ENCODE data around the gene ZNF654. TPM values are rescaled to one million over a fixed set of nuclear protein-coding genes. Genes with fewer than 3 reads are reported as not detected.

The ZNF654 gene
- total RNA-seq, 1 donor from 2014 or later = 15.3 TPM

DNA sequence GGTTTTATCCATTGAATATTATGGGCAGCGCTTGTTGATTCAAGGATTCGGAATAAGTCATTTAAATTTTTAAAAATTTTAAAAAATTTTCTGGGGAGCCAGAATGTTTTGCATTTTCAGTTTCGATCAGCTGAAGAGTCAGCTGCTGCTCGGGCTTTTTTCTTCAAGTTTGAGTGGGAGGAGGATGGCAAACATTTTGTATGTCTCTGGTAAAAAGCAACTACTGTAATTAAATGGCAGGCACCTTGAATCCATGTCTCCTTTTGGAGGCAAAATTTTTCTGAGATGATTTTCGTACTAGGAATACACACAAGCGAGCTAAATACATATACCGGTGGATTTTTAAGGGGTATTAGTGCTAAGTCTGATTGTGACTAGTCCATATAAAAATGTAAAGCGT is 91.3 kb downstream of the ZNF654 start:
- Mint-ChIP-seq H3K27ac (peak overlapping the region; percentile 99), H3K27me3 (no peaks in the 10 kb centered on the region), H3K4me1 (ENCODE audit: unreplicated experiment) (peaks cover 23% of the 10 kb centered on the region), H3K4me3 (peak overlapping the region; percentile 99), H3K9me3 (no peaks in the 10 kb centered on the region), H3K36me3 (peaks cover 9% of the 10 kb centered on the region)
- DNase-seq (ENCODE audit: extremely low spot score, unreplicated experiment) = no peak
- TF ChIP-seq CTCF (conservative IDR thresholded peaks at IDR 0.05) = no peak

DNA sequence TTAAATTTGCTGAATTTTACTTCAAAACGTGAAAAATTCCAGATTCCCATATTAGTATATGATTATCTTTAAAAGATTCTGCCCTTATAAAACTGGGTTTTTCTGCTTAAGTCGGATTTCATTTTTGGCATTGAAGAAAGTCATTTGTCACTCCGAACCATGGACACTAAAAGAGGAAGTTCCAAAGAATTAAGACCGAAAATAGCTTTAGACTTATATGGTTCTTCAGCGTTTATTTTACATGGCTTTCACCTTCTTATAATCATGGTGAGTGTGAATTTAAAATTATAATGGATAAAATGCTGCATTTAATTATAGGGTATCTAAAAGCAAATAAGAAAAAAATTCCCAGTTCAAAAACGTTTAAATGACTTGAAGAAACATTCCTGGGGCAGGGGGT is 91.8 kb downstream of the ZNF654 start:
- Mint-ChIP-seq H3K9me3 (no peaks in the 10 kb centered on the region), H3K4me1 (ENCODE audit: unreplicated experiment) (peaks cover 23% of the 10 kb centered on the region), H3K4me3 (peak overlapping the region; percentile 99), H3K27me3 (no peaks in the 10 kb centered on the region), H3K36me3 (peaks cover 12% of the 10 kb centered on the region), H3K27ac (peak overlapping the region; percentile 99)
- no peak for DNase-seq (ENCODE audit: extremely low spot score, unreplicated experiment)
- no peak for TF ChIP-seq CTCF (conservative IDR thresholded peaks at IDR 0.05)

GRCh38 chr3:88151358-88151757 is 92.3 kb downstream of the ZNF654 start:
- H3K36me3 Mint-ChIP-seq = peaks cover 17% of the 10 kb centered on the region
- no peak overlapping the region for H3K27ac Mint-ChIP-seq
- H3K27me3 Mint-ChIP-seq = no peaks in the 10 kb centered on the region
- H3K4me3 Mint-ChIP-seq = peak overlapping the region; percentile 99
- DNase-seq (ENCODE audit: extremely low spot score, unreplicated experiment) = no peak
- H3K4me1 Mint-ChIP-seq (ENCODE audit: unreplicated experiment) = peaks cover 23% of the 10 kb centered on the region
- no peak for TF ChIP-seq CTCF (conservative IDR thresholded peaks at IDR 0.05)
- no peaks in the 10 kb centered on the region for H3K9me3 Mint-ChIP-seq

DNA sequence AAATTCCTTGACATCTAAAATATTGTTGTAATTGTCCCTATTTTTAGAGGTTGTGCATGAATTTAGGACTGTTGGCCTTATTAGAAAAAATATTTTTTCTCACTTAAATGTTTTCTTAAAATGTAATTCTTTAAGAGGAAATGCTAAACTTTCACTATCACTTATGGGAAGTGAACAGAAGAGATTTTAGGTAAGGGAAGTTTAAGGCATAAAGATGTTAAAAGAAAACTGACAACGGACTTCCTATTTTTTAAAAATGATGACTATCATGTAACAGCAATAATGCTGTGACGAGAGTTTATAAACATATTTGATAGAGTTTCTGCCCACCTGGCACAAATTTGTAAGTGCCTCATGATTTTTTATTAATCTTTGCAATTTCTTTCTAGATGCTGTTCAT is 93.8 kb downstream of the ZNF654 start:
- Mint-ChIP-seq H3K9me3 (no peaks in the 10 kb centered on the region), H3K4me3 (no peak overlapping the region), H3K36me3 (peaks cover 28% of the 10 kb centered on the region), H3K4me1 (ENCODE audit: unreplicated experiment) (peaks cover 13% of the 10 kb centered on the region), H3K27ac (no peak overlapping the region), H3K27me3 (no peaks in the 10 kb centered on the region)
- no peak for DNase-seq (ENCODE audit: extremely low spot score, unreplicated experiment)
- no peak for TF ChIP-seq CTCF (conservative IDR thresholded peaks at IDR 0.05)

- no peaks in the 10 kb centered on the region for H3K27me3 Mint-ChIP-seq
- no peak overlapping the region for H3K27ac Mint-ChIP-seq
- no peak overlapping the region for H3K4me3 Mint-ChIP-seq
- H3K4me1 Mint-ChIP-seq (ENCODE audit: unreplicated experiment) = no peaks in the 10 kb centered on the region
- no peaks in the 10 kb centered on the region for H3K9me3 Mint-ChIP-seq
- DNase-seq (ENCODE audit: extremely low spot score, unreplicated experiment) = no peak
- TF ChIP-seq CTCF (conservative IDR thresholded peaks at IDR 0.05) = no peak
- H3K36me3 Mint-ChIP-seq = peaks cover 16% of the 10 kb centered on the region
Observed at GRCh38 chr3:88166419-88166971, 107.4 kb downstream of the ZNF654 start.

GRCh38 chr3:88167173-88167572 is 108.1 kb downstream of the ZNF654 start:
- H3K36me3 Mint-ChIP-seq = peaks cover 18% of the 10 kb centered on the region
- no peaks in the 10 kb centered on the region for H3K9me3 Mint-ChIP-seq

More at GRCh38 chr3:88167173-88167572, 108.1 kb downstream of the ZNF654 start:
- H3K4me3 Mint-ChIP-seq = no peak overlapping the region
- H3K4me1 Mint-ChIP-seq (ENCODE audit: unreplicated experiment) = no peaks in the 10 kb centered on the region
- no peak for DNase-seq (ENCODE audit: extremely low spot score, unreplicated experiment)
- TF ChIP-seq CTCF (conservative IDR thresholded peaks at IDR 0.05) = no peak
- no peak overlapping the region for H3K27ac Mint-ChIP-seq
- no peaks in the 10 kb centered on the region for H3K27me3 Mint-ChIP-seq
